Stimulated activated CD4-positive, alpha-beta T cell treated with anti-CD3 and anti-CD28 coated beads, TNF-alpha, amount 100 ng/mL, for 4 hours (primary cell): ENCODE data around the gene SLC35G4.
"Not testable (repeated sequence)": the region's sequence is repeated elsewhere in the genome, so short reads cannot be mapped to it uniquely, and the experiment has no call there.

Experiments
- DNase-seq, 3 experiments: peaks; one replicate each; pipeline ENCODE4 v3.0.0-alpha.2; 2020; ENCODE audit warnings: low read depth in 3 of 3

Gene SLC35G4

GRCh38 chr18:11613611-11614010 is 4.2 kb downstream of the SLC35G4 start:
- not testable (repeated sequence) for DNase-seq

- not testable (repeated sequence) for DNase-seq
Measured at GRCh38 chr18:11614042-11614441, 4.6 kb downstream of the SLC35G4 start.

- not testable (repeated sequence) for DNase-seq
Measured at GRCh38 chr18:11614981-11615380, 5.6 kb downstream of the SLC35G4 start.

GRCh38 chr18:11647310-11647709 is 37.9 kb downstream of the SLC35G4 start:
- not testable (repeated sequence) for DNase-seq

GRCh38 chr18:11647804-11648203 is 38.4 kb downstream of the SLC35G4 start:
- not testable (repeated sequence) for DNase-seq

GRCh38 chr18:11649839-11650238 is 40.4 kb downstream of the SLC35G4 start:
- DNase-seq: no peak

GRCh38 chr18:11651899-11652298 is 42.5 kb downstream of the SLC35G4 start:
- DNase-seq: no peak

GRCh38 chr18:11653521-11653920 is 44.1 kb downstream of the SLC35G4 start:
- no peak for DNase-seq

GRCh38 chr18:11654736-11655605 is 45.6 kb downstream of the SLC35G4 start:
- peak in 2 of 3 experiments; percentile 5 to 10 for DNase-seq

GRCh38 chr18:11655606-11655932 is 46.2 kb downstream of the SLC35G4 start:
- DNase-seq: no peak

- no peak for DNase-seq
Measured at GRCh38 chr18:11657152-11657551, 47.8 kb downstream of the SLC35G4 start.

GRCh38 chr18:11657554-11657953 is 48.2 kb downstream of the SLC35G4 start:
- no peak for DNase-seq

GRCh38 chr18:11658019-11658418 is 48.6 kb downstream of the SLC35G4 start:
- no peak for DNase-seq

GRCh38 chr18:11658989-11659388 is 49.6 kb downstream of the SLC35G4 start:
- DNase-seq: no peak
